NB4 (cell line): ENCODE data around the gene DCTD.

Experiments used
- DNase-seq: peaks from one replicate; pipeline ENCODE4 v3.0.0; 2010; ENCODE audit warnings: low read depth
- H3K4me3 ChIP-seq: one replicate; pipeline ENCODE4 v1.5.1; 2011; ENCODE audit warnings: mild to moderate bottlenecking, low read depth, low read length, moderate library complexity
- CTCF ChIP-seq: IDR thresholded peaks from one replicate; pipeline ENCODE4 v1.5.1; 2012; ENCODE audit warnings: low read depth, low read length
- MAX ChIP-seq: IDR thresholded peaks from 2 replicates; pipeline ENCODE4 v1.6.1; 2011; ENCODE audit warnings: low read depth, low read length
- MYC ChIP-seq: IDR thresholded peaks from 2 replicates; pipeline ENCODE4 v1.6.1; 2011; ENCODE audit warnings: low read depth, low read length
- POLR2A ChIP-seq: IDR thresholded peaks from 2 replicates; pipeline ENCODE4 v1.6.1; 2011; ENCODE audit warnings: mild to moderate bottlenecking; ENCODE audit not compliant: insufficient read length; ENCODE audit errors: extremely low read depth

Gene DCTD

DNA sequence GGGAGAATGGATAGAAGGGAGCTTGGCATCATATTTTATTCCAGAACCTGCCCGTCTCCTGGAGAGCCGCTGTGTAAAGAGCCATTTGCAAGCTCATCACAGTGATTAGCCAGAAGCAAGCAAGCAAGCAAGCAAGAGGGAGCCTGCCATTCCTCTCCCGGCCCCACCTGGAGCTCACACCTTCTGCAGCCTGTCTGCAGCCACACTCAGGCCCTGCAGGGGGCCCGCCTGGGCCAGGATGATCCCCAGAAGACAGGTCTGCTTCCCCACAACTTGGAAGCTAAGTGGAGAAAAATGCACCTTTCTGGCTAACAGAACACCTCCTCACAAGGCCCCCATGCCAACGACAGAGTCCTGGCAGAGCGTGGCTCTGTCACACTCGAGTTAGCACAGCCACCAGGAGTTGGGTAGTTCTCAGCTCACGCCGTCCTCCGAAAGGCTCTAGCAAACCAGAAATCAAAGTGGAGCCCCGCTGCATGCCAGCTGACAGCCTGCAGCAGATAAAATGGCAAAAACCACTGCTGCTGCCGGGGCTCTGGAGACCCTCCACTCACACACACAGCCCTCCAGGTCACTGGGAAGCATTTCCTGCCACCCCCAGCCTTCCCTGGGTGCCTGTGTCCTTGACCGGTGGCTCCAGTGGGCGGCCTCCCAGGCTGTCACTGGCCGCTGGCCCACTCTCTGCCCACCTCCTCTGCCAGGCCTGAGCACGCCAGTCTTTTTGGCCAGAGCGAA is 54.9 kb downstream of the DCTD start:
- no peak overlapping the region for H3K4me3 ChIP-seq
- no peak for DNase-seq
- TF ChIP-seq POLR2A, result no peak
- no peak for TF ChIP-seq CTCF
- no peak for TF ChIP-seq MAX
- TF ChIP-seq MYC, result no peak

DNA sequence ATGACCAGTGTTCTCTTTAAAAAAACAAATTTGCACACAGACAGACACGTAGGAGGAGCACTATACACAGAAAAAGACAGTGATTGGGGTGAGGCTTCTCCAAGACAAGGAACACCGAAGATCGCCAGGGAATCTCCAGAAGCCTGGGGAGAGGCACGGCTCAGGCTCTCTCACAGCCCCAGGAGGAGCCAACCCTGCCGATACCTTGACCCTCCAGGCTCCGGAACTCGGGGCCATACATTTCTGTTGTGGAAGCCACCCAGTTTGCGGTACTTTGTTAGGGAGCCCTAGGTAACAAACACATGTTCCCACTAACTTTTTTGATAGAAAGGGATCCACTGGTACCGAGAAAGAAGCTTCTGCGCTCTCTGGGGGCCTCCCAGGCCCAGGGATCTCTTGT is 55.8 kb downstream of the DCTD start:
- H3K4me3 ChIP-seq, result no peak overlapping the region
- no peak for TF ChIP-seq MAX
- no peak for TF ChIP-seq MYC
- no peak for TF ChIP-seq POLR2A
- TF ChIP-seq CTCF, result no peak
- DNase-seq, result no peak

DNA sequence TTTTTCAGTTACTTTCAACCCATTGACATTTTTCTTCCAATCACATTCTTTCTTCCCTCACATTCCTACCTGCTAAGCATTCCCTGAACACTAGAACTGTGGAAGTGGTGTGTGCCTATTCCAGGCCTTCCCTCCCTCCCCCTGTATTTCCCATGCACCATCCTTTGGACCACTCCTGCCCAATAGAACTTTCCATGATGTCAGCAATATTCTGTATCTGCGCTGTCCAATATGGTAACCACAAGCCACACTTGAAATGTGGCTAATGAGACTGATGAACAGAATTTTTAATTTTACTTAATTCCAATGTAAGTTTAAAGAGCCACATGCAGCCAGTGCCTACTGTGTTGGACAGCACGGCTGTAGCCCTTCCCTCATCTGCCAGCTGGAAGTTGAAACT is 57.5 kb downstream of the DCTD start:
- H3K4me3 ChIP-seq, result no peak overlapping the region
- TF ChIP-seq CTCF (no peak), POLR2A (no peak), MAX (no peak), MYC (no peak)
- no peak for DNase-seq

DNA sequence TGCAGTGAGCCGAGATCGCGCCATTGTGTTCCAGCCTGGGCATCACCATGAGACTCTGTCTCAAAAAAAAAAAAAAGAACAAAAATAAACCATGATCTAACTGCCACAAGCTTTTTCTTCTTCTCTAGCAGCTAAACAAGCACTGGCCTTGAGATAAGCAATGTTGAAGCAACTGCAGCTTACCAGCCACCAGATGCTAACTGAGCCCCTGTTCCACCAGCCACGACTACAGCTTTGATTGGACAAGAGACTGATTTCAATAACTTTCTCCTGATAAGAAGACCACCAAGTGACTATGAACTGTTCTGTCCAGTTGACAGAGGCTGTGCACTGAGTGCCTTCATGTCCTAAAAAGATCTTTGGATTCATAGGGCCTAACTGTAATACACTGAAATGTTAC is 58.5 kb downstream of the DCTD start:
- no peak for DNase-seq
- no peak for TF ChIP-seq MAX
- no peak for TF ChIP-seq MYC
- no peak for TF ChIP-seq POLR2A
- no peak for TF ChIP-seq CTCF
- no peak overlapping the region for H3K4me3 ChIP-seq

- TF ChIP-seq MAX (no peak), CTCF (no peak), MYC (no peak), POLR2A (no peak)
- no peak overlapping the region for H3K4me3 ChIP-seq
- no peak for DNase-seq
Measured at GRCh38 chr4:182856862-182857261, 60.3 kb downstream of the DCTD start.
